ENCODE measurements around the gene SNX10.
A peak's percentile ranks its signal among the peaks of the same experiment; 100 is the strongest.
"Not testable (repeated sequence)": the region's sequence is repeated elsewhere in the genome, so short reads cannot be mapped to it uniquely, and the experiment has no call there.

SNX10 gene, protein sequence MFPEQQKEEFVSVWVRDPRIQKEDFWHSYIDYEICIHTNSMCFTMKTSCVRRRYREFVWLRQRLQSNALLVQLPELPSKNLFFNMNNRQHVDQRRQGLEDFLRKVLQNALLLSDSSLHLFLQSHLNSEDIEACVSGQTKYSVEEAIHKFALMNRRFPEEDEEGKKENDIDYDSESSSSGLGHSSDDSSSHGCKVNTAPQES

DNA sequence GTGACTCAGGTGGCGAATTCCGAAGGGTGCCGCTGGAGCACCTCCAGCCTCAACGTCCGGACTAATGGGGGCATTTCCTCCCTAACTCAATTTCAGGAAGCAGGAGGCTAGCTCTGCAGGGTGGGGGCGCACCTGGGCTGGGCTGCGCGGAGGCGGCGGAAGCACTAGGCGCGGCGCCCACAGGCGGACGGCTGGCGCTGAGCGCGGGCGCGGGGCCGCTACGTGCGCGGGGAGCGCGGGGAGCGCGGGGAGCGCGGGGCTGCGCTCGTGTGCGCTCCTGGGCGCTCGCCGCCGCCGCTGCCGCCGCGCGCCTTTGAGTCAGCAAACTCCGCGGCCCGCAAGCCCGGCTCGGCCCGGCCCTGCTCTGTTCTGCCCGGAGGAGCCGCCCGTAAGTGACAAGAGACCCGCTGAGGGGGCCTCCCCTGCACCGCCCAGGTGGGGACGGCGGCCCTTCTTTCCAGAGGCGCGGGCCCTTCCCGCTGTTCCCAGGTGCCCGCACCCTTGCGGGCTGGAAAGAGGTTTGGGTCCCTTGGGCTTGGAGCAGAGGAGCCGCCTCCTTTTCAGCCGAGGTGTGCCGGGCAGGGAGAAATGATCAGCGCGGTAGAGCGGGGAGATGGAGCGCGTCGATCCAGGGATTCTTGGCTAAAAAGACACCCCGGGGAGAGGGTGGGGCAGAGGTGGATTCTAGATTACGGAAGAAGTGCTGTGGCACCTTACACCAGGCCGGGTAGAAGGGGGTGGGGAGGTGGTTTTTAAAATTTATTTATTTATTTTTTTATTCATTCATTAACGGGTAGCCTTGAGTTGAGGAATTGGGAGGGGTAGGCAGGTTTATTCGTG is at the start of gene SNX10:
Gene SNX10 (plus strand): TSS at position 164 of the 840 bp plus-strand sequence. CDS start 54,581 bp downstream, outside the sequence.
- peak; percentile 73 for DNase-seq

DNA sequence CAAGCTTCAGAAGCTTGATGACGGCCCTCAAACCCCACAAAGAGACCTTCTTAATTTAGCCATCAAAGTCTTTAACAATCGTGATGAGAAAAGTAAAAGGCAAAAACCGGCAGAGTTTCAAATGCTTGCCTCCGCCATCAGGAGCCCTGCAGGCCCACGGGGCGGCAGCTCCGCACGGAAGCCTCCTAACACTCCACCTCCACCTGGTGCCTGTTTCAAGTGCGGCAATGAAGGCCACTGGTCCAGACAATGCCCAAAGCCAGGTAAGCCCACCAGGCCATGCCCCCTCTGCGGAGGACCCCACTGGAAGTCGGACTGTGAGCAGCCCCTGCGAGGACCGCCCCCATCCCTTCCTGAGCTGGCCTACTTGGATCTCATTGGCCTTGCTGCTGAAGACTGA is 46.5 kb upstream of the SNX10 start:
- DNase-seq: no peak

DNA sequence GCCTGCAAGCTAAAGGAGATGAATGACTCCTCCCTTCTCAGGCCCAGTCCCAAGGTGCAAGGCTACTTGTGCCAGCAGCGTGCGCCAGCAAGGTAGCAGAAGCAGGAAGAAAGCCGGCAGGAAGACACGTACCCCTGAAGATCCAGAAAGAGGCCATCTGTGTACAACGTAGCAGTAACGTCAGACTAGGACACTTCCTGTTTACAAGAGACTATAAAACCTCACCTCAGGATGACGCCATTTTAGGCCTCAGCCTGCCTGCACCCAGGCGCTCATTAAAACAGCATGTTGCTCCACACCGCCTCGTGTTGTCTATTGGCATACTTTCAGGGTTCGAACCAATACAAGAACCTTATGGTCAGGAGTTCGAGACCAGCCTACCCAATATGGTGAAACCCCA is 41.4 kb upstream of the SNX10 start:
- no peak for DNase-seq

DNA sequence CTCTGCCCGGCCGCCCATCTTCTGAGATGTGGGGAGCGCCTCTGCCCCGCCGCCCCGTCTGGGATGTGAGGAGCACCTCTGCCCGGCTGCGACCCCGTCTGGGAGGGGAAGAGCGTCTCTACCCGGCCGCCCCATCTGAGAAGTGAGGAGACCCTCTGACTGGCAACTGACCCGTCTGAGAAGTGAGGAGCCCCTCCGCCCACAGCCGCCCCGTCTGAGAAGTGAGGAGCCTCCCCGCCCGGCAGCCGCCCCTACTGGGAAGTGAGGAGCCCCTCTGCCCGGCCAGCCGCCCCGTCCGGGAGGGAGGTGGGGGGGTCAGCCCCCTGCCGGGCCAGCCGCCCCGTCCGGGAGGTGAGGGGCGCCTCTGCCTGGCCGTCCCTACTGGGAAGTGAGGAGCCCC is 29.8 kb upstream of the SNX10 start:
- not testable (repeated sequence) for DNase-seq

DNA sequence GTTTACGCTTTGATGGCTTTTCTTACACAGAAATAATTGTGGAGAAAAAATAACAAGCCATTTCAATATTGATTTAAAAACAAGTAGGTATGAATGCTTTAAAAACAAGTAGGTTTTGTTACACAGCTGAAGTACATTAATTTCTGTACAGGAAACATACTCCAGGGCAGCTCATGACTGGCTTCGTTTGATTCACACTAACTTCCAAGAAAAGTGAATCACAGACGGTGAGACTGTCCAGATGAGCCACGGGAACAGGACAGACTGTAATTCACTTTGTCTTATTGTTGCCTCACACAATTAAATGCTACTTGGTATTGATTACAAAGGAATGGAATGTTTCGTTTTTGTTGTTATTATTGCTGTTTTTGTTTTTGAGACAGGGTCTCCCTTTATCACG is 26.6 kb upstream of the SNX10 start:
- DNase-seq: peak; percentile 13

DNA sequence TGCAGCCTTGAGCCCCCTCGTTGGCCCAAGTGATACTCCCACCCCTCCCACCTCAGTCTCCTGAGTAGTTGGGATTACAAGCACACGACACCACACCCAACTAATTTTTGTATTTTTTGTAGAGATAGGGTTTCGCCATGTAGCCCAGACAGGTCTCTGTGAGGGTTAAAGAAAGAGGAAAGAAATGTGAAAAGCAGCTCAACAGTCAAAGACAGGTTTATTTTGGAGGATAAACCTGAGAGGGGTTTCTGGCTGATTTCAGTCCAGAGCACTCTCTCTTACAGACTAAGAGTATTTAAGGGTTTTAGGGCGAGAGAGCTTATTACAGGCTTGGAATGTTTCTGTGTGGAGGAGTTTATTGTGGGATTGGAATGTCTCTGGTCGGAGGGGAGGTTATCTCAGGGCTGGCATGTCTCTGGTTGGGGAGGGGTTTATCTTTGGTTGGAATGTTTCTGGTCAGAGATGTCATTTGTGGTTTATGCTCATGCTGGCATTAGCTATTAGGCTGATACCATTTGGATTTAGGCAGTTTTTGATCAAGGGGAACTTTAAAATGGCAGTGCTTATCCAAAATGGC is 26.1 kb upstream of the SNX10 start:
- no peak for DNase-seq

DNA sequence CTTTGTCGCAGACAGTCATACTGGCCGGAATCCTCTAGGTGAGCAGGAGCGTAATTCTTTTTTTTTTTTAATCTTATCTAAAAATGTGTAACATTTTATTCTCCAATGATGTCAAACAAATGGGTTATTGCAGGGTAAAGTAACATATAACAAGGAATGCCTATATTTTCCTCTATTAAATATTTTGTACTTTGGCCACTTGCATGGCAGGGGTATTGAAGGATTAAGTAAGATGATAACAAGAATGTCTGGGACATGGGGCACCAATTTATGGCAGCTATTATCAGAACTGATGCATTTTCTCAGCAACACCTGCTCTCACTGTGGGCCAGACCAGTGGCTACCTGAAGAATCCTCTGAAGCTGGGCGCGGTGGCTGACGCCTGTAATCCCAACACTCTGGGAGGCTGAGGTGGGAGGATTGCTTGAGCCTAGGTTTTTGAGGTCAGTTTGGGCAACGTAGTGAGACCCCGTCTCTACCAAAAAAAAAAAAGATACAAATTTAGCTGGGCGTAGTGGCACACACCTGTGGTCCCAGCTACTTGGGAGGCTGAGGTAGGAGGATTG is 24.0 kb upstream of the SNX10 start:
- no peak for DNase-seq

DNA sequence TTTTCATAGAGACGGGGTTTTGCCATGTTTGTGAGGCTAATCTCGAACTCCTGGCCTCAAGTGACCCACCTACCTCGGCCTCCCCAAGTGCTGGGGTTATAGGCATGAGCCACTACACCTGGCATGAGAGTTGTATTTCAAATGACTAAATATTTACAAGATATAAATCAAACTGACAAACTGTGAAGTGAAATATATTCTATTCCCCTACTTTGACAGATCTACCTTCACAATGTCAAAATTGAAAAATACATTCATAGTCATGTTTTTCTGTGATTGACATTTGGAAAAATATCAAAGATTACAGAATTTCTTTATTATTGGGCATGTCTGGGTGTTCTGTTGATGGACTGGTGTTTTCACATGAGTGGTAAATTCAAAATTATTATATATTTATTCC is 16.4 kb upstream of the SNX10 start:
- DNase-seq: no peak

DNA sequence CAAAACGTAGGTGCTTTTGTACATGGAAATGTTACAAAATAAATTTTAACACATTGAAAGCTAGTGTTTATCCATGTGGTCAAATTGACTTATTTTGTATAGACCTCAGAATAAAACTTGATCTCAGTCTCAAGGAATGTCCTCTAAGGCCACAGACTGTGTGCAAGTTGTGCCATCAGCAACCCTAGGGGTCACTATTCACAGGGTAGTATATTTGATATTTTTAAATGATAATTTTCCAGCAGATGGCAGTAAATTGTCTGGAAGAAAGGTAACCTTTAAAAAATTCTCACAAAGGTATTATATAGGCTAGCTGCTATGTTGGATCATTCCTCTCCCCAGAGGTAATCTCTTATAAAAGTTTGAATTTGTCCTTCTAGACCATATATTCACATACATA is 12.9 kb upstream of the SNX10 start:
- no peak for DNase-seq

DNA sequence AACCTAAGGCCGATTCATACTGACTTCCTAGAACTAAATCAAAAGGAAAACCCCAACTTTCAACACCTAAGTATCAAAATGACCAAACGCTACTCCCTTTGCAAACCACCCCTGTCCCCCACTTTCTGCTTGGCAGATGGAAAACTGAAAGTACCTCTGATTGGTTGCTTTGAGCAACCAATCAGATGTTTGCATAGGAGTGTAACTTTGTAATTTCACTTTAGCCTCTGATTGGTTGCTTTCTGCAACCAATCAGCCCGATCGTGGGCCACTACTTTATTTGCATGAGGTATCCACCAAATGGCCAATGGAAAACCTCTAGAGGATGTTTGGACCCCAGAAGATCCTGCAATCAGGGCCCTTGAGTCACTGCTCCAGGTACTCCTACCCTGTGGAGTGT is 12.3 kb upstream of the SNX10 start:
- DNase-seq: peak; percentile 43

DNA sequence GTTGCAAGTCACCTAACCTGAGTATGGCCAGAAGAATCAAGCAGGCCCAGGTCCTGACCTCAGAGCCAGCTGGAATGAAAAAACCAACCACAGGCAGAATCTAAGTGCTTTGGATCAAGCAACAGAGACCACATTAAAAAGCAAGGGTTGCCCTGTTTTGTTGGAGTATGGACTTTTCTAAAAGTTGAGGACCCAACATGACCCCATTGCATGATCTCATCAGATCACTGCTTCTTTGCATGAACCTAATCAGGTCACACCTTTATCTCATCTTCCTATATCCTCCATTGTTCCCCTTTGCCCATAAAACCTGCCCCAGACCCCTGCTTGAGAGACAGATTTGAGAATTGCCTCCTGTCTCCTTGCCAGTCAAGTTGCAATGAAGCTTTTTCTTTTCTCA is 11.6 kb upstream of the SNX10 start:
- no peak for DNase-seq

DNA sequence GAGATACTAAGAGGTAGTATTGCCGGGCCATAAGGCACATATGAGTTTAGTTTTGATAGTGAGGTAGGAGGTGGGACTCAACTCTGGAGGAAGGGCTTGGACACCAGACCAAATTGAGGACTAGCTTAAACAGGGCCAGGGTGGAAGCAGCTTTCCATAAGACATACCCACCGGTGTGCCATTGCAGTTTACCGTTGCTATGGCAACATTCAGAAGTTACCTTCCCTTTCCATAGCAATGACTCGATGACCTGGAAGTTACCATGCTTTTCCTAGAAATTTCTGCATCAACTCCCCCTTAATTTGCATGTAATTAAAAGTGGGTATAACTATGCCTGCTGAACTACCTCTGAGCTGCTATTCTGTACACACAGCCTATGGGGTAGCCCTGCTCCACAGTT is 10.9 kb upstream of the SNX10 start:
- DNase-seq: no peak

DNA sequence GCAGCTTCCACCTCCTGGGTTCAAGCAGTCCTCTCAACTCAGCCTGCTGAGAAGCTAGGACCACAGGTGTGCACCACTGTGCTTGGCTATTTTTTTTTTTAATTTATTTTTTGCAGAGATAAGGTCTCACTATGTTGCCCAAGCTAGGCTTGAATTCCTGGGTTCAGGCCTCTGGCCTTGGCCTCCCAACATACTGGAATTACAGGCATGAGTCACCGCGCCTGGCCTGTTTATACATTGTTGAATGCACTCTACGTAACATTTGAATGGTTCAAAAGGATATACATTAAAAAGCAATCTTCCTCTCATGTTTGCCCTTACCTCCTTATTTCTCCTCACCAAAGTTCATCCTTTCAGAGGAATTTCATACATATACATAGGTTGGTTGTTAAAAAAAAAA is 7.2 kb upstream of the SNX10 start:
- DNase-seq: no peak

DNA sequence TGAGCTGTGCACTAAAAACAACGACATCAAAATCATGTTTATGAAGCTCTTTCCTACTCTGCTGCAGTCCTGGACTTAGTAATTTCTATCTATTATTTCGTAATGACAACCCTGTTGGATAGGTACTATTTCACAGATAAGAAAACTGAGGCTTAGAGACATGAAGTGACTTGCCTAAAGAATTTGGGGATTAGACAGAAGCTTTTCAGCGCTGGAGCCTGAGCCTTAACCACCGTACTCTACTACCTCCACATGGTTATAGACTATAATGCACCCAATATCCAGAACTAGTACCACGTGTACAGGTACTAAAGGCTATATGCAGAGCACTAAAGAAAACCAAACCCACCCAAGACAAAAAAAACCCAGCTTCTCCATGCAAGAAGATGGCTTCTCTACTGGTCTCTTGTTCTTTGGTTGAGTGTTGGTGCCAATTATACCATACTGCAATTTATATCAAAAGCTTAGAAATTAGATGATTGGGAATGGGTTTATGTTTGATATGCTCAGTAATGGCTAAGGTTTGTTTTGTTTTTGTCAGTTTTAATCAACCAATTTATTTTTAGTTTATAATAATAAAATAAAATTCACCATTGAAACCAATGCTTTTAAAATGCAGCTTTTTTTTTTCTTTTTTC is 6.5 kb upstream of the SNX10 start:
- DNase-seq: no peak

DNA sequence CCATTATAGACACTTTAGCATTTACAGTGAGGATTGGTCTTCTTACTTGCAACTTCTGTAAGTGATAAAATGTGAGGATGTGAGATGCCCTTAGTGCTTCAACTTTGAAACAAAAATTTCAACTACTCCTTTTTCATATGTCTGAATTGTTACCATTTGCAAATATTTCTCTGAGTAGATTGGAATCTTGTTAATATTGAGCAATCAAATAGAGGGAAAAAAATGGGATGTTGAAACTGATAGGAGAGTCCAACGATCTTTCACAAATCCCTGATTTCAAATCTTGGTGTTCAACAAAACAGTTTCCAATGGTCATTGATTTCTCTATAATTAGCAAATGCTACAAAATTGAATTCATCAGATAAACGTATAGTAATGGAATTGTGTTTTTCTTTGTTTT is 5.5 kb upstream of the SNX10 start:
- no peak for DNase-seq

DNA sequence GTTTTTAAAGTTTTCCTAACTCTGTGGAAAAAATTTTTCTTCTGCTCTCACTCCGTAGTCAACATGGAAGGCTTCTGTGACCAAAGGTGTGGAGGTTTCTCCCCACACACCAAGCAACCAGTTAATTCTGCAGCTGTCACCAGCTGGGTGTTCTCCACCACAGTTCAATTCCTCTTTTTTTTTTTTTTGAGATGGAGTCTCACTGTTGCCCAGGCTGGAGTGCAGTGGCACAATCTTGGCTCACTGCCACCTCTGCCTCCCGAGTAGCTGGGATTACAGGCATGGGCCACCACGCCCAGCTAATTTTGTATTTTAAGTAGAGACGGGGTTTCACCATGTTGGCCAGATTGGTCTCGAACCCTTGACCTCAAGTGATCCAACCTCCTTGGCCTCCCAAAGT is 3.5 kb upstream of the SNX10 start:
- DNase-seq: not testable (repeated sequence)

DNA sequence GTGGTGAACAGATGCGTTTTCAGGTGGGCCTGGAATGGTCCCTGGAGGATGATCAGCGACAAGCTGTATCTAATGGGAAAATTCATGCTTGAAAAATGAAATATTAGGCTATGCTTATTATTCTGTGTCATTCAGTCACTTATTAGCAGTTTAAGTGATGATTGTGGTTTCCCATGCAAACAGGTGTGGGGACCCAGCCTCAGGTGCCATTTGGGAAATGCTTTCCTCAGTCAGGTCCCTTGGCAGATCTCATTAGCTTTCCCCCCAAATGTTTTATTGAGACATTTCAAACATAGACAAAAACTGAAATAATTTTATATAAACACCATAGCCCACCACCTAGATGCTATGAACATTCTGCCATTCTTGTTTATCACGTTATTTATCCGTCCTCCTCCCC is 411 bp upstream of the SNX10 start:
- DNase-seq: no peak

DNA sequence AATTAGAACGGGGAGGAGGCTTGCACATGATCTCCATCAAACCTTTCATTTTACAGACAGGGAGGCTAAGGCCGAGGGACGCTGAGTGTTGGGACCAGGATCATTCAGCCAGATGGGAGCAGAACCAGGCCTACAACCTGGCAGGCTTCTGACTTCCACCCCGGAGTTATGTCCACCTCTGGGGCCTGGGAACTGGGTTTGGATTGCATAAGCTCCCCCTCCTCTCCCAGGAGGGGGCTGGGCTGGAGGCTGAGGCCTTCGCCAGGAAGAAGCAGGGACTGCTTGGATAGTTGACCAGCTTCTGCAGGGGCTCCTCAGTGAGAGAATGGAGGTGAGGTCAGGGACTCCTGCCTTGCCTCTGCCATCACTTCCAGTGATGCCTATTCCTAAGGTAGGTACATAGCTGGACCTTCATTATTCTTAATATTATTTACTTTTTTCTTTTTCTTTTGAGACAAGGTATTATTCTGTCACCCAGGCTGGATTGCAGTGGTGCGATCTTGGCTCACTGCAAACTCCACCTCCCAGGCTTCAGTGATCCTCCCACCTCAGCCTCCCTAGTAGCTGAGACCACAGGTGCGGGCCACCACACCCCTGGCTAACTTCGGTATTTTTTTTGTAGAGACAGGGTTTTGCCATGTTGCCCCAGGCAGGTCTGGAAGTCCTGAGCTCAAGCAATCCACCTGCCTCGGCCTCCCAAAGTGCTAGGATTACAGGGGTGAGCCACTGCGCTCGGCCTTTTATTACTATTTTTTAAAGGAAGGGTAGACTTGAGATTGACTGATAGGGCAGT is 1.3 kb downstream of the SNX10 start:
- DNase-seq: no peak

DNA sequence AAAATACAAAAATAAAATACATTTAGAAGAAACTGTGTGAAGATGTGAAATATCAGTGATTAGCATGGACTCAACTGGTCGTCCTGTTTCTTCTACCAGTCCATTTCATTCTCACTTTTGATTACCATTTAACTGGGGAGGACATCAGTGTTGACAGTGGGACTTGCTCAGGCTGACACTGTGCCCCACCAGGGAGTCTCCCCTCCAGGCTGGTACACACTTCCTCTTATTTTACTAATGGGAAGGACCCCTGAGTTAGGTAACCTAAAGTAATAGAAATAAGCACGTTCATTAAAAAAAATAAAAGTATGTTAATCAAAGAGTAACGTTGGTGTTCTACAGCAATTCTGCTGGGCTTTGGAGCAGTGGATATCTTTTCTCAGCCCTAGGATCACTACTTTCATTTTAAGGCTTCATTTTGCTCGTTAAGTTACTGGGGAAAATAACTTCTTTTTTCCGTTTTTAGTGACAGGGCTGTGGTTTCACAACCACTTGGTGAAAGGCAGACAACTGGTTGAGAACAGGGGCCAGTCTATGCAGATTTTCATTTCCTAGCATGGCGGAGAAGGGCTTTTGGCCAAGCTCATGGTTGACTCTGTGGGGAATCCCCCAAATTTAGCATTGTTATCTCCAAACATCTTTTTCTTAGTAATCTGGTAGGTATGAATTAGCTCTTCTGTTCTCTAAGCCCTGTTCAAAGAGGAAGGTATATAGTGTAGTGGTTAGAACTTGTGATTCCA is 2.1 kb downstream of the SNX10 start:
- DNase-seq: peak; percentile 75

DNA sequence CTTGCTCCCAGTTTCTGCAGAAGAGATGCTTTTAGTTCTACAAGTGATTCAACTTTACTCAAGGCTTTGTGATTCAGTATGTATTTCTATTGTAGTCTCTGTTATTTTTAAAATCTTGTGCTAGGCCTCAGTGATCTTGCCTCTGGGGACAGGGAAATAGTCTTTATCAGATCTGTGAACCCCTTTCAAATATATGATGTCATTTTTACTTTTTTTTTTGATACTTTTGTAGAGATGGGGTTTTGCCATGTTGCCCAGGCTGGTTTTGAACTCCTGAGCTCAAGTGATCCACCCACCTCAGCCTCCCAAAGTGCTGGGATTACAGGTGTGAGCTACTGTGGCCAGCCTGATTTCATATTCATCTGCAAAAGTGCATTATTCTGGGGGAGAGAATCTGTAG is 3.4 kb downstream of the SNX10 start:
- DNase-seq: no peak

DNA sequence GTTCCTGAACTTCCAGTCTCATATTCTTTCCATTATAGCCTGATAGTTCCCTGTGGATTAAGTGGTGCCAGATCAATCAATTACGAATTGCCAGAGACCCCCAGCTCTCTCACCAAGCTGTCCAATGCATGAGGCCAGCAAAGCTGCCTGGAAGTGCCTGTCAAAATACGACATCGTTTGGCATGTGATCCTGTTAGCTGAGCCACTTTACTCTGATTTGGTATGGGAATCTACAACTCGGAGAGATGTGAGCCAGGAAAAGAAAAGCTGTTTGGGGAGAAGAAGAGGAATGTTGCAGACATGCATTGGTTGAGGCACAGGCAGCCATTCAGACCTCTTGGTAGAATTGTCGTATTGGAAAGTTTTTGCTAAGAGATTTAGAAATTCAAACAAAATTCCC is 3.9 kb downstream of the SNX10 start:
- DNase-seq: no peak

Measured in activated CD4-positive, alpha-beta T cell treated with anti-CD3 and anti-CD28 coated beads for 48 hours (primary cell).